ENCODE measurements around the gene STX8. TPM values are rescaled to one million over a fixed set of nuclear protein-coding genes. Genes with fewer than 3 reads are reported as not detected.

Gene STX8
- total and polyA plus RNA-seq, 3 donors from 2014 or later: 103 to 160 (median 125) TPM

DNA sequence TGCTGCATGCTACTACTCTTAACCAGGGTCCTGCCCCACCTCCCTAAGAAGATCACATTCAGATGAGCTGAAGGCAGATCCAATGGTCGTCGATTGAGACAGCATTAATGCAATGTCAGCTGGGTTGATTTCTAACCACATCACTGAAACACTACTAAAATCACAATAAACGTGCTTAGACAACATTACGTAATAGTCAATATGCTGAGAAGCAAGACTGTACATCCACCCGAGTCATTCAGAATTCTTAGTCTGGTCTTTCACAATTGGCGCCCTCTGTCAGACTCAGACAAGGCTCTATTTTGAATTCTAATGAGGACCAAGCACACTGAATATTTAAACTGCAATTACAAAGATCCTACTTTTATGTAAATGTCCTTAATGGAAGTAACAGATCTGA, 205.2 kb downstream of the STX8 start:
- Histone ChIP-seq H3K36me3 (ENCODE audit: low read depth, missing control alignments) (no peaks in the 10 kb centered on the region), H3K9me3 (no peaks in the 10 kb centered on the region), H3K4me1 (no peaks in the 10 kb centered on the region), H3K4me3 (no peak overlapping the region), H3K27ac (no peak overlapping the region), H3K27me3 (no peaks in the 10 kb centered on the region)
- intact Hi-C loops (cut with DNase I; ENCODE audit: low total_unique reads): no loop called here
- 86 to 88% methylated on average over 6 of the region's 6 CpGs for whole genome bisulfite sequencing, 2 donors
- no peak for DNase-seq
- no peak for TF ChIP-seq CTCF (IDR thresholded peaks at IDR 0.05)
- no peak for TF ChIP-seq POLR2A (IDR thresholded peaks at IDR 0.05)

DNA sequence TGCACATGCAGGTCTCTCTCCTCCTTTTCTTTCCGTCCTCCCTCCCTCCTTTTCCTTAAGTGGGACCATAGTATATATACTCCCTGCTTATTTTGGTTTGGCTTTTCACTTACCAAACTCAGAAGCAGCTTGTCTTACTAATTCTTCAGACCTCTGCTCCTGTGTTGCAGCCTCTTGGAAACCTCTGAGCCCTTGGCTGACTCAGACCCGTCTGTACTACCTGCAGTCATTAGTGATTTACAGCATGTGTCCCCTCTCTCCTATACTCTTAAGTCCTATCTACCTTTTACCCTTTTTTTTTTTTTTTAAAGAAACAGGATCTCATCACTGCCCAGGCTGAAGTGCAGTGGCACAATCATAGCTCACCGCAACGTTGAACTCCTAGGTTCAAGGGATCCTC, 207.0 kb downstream of the STX8 start:
- 83 to 90% methylated on average over 4 of the region's 4 CpGs for WGBS, 2 donors
- intact Hi-C loops (cut with DNase I; ENCODE audit: low total_unique reads): no loop called here
- Histone ChIP-seq H3K4me1 (no peaks in the 10 kb centered on the region), H3K4me3 (no peak overlapping the region), H3K27ac (no peak overlapping the region), H3K27me3 (no peaks in the 10 kb centered on the region), H3K9me3 (no peaks in the 10 kb centered on the region), H3K36me3 (ENCODE audit: low read depth, missing control alignments) (no peaks in the 10 kb centered on the region)
- no peak for TF ChIP-seq POLR2A (IDR thresholded peaks at IDR 0.05)
- TF ChIP-seq CTCF (IDR thresholded peaks at IDR 0.05): no peak
- DNase-seq: no peak

- intact Hi-C loops (cut with DNase I; ENCODE audit: low total_unique reads): no loop called here
- H3K36me3 ChIP-seq (ENCODE audit: low read depth, missing control alignments): no peaks in the 10 kb centered on the region
- no peaks in the 10 kb centered on the region for H3K4me1 ChIP-seq
- no peak overlapping the region for H3K27ac ChIP-seq
- H3K27me3 ChIP-seq: no peaks in the 10 kb centered on the region
- WGBS, 2 donors: 35 to 60% methylated on average over 2 of the region's 2 CpGs
- H3K4me3 ChIP-seq: no peak overlapping the region
- no peak for TF ChIP-seq CTCF (IDR thresholded peaks at IDR 0.05)
- TF ChIP-seq POLR2A (IDR thresholded peaks at IDR 0.05): no peak
- no peaks in the 10 kb centered on the region for H3K9me3 ChIP-seq
- no peak for DNase-seq
Observed at GRCh38 chr17:9367156-9367555, 208.5 kb downstream of the STX8 start.

- H3K27ac ChIP-seq: no peak overlapping the region
- TF ChIP-seq CTCF (IDR thresholded peaks at IDR 0.05) (no peak), POLR2A (IDR thresholded peaks at IDR 0.05) (no peak)
- no peak overlapping the region for H3K4me3 ChIP-seq
- no peaks in the 10 kb centered on the region for H3K9me3 ChIP-seq
- intact Hi-C loops (cut with DNase I; ENCODE audit: low total_unique reads): no loop called here
- H3K4me1 ChIP-seq: no peaks in the 10 kb centered on the region
- WGBS, 2 donors: 55 to 71% methylated on average over 3 of the region's 3 CpGs
- no peak for DNase-seq
- no peaks in the 10 kb centered on the region for H3K27me3 ChIP-seq
- H3K36me3 ChIP-seq (ENCODE audit: low read depth, missing control alignments): no peaks in the 10 kb centered on the region
Observed at GRCh38 chr17:9364837-9365430, 210.7 kb downstream of the STX8 start.
